ENCODE data around the gene FGF19. TPM values are rescaled to one million over a fixed set of nuclear protein-coding genes. Genes with fewer than 3 reads are reported as not detected.

Gene FGF19
- total and polyA plus RNA-seq, 8 donors, result 0.06 to 0.08 TPM; not detected in 6

DNA sequence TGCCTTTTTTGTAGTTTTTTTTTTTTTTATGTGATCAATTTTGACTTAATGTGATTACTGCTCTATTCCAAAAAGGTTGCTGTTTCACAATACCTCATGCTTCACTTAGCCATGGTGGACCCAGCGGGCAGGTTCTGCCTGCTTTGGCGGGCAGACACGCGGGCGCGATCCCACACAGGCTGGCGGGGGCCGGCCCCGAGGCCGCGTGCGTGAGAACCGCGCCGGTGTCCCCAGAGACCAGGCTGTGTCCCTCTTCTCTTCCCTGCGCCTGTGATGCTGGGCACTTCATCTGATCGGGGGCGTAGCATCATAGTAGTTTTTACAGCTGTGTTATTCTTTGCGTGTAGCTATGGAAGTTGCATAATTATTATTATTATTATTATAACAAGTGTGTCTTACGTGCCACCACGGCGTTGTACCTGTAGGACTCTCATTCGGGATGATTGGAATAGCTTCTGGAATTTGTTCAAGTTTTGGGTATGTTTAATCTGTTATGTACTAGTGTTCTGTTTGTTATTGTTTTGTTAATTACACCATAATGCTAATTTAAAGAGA, 50.3 kb downstream of the FGF19 start:
- intact Hi-C loops (cut with DNase I), result no loop called here
- H3K27me3 ChIP-seq, result no peaks in the 10 kb centered on the region
- TF ChIP-seq, protein P1, sequence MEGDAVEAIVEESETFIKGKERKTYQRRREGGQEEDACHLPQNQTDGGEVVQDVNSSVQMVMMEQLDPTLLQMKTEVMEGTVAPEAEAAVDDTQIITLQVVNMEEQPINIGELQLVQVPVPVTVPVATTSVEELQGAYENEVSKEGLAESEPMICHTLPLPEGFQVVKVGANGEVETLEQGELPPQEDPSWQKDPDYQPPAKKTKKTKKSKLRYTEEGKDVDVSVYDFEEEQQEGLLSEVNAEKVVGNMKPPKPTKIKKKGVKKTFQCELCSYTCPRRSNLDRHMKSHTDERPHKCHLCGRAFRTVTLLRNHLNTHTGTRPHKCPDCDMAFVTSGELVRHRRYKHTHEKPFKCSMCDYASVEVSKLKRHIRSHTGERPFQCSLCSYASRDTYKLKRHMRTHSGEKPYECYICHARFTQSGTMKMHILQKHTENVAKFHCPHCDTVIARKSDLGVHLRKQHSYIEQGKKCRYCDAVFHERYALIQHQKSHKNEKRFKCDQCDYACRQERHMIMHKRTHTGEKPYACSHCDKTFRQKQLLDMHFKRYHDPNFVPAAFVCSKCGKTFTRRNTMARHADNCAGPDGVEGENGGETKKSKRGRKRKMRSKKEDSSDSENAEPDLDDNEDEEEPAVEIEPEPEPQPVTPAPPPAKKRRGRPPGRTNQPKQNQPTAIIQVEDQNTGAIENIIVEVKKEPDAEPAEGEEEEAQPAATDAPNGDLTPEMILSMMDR (IDR thresholded peaks at IDR 0.05), result no peak
- H3K9me3 ChIP-seq, result no peaks in the 10 kb centered on the region
- H3K36me3 ChIP-seq, result peaks cover 0 to 55% of the 10 kb centered on the region in 2 donors
- no peak overlapping the region for H3K27ac ChIP-seq
- H3K4me1 ChIP-seq, result no peaks in the 10 kb centered on the region
- DNase-seq (no peak), ATAC-seq (no peak)
- no peak overlapping the region for H3K4me3 ChIP-seq

DNA sequence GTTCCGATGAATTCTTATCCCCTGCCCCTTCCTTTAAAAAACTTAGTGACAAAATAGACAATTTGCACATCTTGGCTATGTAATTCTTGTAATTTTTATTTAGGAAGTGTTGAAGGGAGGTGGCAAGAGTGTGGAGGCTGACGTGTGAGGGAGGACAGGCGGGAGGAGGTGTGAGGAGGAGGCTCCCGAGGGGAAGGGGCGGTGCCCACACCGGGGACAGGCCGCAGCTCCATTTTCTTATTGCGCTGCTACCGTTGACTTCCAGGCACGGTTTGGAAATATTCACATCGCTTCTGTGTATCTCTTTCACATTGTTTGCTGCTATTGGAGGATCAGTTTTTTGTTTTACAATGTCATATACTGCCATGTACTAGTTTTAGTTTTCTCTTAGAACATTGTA, 50.8 kb downstream of the FGF19 start:
- H3K27me3 ChIP-seq, result no peaks in the 10 kb centered on the region
- TF ChIP-seq, protein P1 (IDR thresholded peaks at IDR 0.05), result no peak
- DNase-seq (no peak), ATAC-seq (no peak)
- H3K4me3 ChIP-seq, result no peak overlapping the region
- no peaks in the 10 kb centered on the region for H3K9me3 ChIP-seq
- intact Hi-C loops (cut with DNase I), result no loop called here
- peaks cover 0 to 60% of the 10 kb centered on the region in 2 donors for H3K36me3 ChIP-seq
- H3K27ac ChIP-seq, result no peak overlapping the region
- no peaks in the 10 kb centered on the region for H3K4me1 ChIP-seq

DNA sequence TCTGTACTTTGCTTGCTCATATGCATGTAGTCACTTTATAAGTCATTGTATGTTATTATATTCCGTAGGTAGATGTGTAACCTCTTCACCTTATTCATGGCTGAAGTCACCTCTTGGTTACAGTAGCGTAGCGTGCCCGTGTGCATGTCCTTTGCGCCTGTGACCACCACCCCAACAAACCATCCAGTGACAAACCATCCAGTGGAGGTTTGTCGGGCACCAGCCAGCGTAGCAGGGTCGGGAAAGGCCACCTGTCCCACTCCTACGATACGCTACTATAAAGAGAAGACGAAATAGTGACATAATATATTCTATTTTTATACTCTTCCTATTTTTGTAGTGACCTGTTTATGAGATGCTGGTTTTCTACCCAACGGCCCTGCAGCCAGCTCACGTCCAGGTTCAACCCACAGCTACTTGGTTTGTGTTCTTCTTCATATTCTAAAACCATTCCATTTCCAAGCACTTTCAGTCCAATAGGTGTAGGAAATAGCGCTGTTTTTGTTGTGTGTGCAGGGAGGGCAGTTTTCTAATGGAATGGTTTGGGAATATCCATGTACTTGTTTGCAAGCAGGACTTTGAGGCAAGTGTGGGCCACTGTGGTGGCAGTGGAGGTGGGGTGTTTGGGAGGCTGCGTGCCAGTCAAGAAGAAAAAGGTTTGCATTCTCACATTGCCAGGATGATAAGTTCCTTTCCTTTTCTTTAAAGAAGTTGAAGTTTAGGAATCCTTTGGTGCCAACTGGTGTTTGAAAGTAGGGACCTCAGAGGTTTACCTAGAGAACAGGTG, 51.8 kb downstream of the FGF19 start:
- TF ChIP-seq, protein P1 (IDR thresholded peaks at IDR 0.05), result no peak
- no peak overlapping the region for H3K4me3 ChIP-seq
- H3K9me3 ChIP-seq, result no peaks in the 10 kb centered on the region
- H3K36me3 ChIP-seq, result peaks cover 0 to 66% of the 10 kb centered on the region in 2 donors
- H3K27me3 ChIP-seq, result no peaks in the 10 kb centered on the region
- ATAC-seq (no peak), DNase-seq (peak in 1 of 4 donors; percentile 34)
- no peak overlapping the region for H3K27ac ChIP-seq
- intact Hi-C loops (cut with DNase I), result no loop called here
- no peaks in the 10 kb centered on the region for H3K4me1 ChIP-seq

DNA sequence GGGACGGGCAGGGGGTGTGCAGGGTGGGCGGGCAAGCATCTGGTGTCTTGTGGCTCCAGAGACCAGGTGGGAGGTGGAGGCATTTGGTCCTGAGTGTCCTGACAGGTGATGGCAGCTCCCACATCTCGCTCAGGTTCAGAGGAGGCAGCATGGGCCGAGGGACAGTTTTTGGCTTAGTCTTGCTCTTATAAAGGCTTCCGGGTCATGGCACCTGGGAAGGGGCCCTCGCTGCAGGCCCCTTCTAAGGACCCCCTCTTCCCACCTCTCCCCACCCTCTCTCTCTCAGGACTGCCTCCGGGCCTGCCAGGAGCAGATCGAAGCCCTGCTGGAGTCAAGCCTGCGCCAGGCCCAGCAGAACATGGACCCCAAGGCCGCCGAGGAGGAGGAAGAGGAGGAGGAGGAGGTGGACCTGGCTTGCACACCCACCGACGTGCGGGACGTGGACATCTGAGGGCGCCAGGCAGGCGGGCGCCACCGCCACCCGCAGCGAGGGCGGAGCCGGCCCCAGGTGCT, 52.9 kb downstream of the FGF19 start:
- H3K27ac ChIP-seq, result no peak overlapping the region
- peaks cover 0 to 71% of the 10 kb centered on the region in 2 donors for H3K36me3 ChIP-seq
- DNase-seq, result peak in 1 of 4 donors; percentile 68

More for the DNA sequence above, 52.9 kb downstream of the FGF19 start:
- no peaks in the 10 kb centered on the region for H3K9me3 ChIP-seq
- H3K27me3 ChIP-seq, result no peaks in the 10 kb centered on the region
- H3K4me1 ChIP-seq, result peaks cover 0 to 6% of the 10 kb centered on the region in 2 donors
- no peak overlapping the region for H3K4me3 ChIP-seq
- ATAC-seq, result no peak
- intact Hi-C loops (cut with DNase I), result no loop called here
- TF ChIP-seq, protein P1 (IDR thresholded peaks at IDR 0.05), result no peak

All from left lung (tissue), 10 donors.